Stimulated activated CD8-positive, alpha-beta memory T cell treated with anti-CD3 and anti-CD28 coated beads, Interleukin-12 subunit alpha, Interleukin-12 subunit beta, amount 100 ng/mL, for 24 hours (primary cell): ENCODE data around the gene DDX21.
A peak's percentile ranks its signal among the peaks of the same experiment; 100 is the strongest.
"Not testable (repeated sequence)": the region's sequence is repeated elsewhere in the genome, so short reads cannot be mapped to it uniquely, and the experiment has no call there.

Source experiments
- DNase-seq: peaks from one replicate; pipeline ENCODE4 v3.0.0-alpha.2; 2020; ENCODE audit errors: extremely low read depth

Gene DDX21

GRCh38 chr10:68955832-68956532, at the start of gene DDX21:
DDX21 (plus strand) TSS chr10:68956170; CDS start chr10:68956226, 56 bp downstream.
- peak; percentile 79 for DNase-seq

GRCh38 chr10:68924593-68924992, 31.4 kb upstream of the DDX21 start:
- DNase-seq = no peak

GRCh38 chr10:68925489-68925888, 30.5 kb upstream of the DDX21 start:
- DNase-seq = no peak

- not testable (repeated sequence) for DNase-seq
Measured at GRCh38 chr10:68929157-68929556, 26.8 kb upstream of the DDX21 start.

- DNase-seq = not testable (repeated sequence)
Measured at GRCh38 chr10:68929888-68930287, 26.1 kb upstream of the DDX21 start.

- not testable (repeated sequence) for DNase-seq
Measured at GRCh38 chr10:68932860-68933259, 23.1 kb upstream of the DDX21 start.

GRCh38 chr10:68934994-68935393, 21.0 kb upstream of the DDX21 start:
- DNase-seq = no peak

GRCh38 chr10:68938117-68938516, 17.9 kb upstream of the DDX21 start:
- no peak for DNase-seq

- no peak for DNase-seq
Measured at GRCh38 chr10:68938884-68939283, 17.1 kb upstream of the DDX21 start.

GRCh38 chr10:68940917-68941316, 15.1 kb upstream of the DDX21 start:
- DNase-seq = not testable (repeated sequence)

GRCh38 chr10:68950598-68950997, 5.4 kb upstream of the DDX21 start:
- DNase-seq = no peak

- DNase-seq = no peak
Measured at GRCh38 chr10:68954904-68955303, 1.1 kb upstream of the DDX21 start.

GRCh38 chr10:68955355-68955831, 577 bp upstream of the DDX21 start:
- no peak for DNase-seq

GRCh38 chr10:68957284-68957615, 1.3 kb downstream of the DDX21 start:
- no peak for DNase-seq

- DNase-seq = no peak
Measured at GRCh38 chr10:68957654-68958053, 1.7 kb downstream of the DDX21 start.

- DNase-seq = no peak
Measured at GRCh38 chr10:68959695-68960527, 3.9 kb downstream of the DDX21 start.

- DNase-seq = no peak
Measured at GRCh38 chr10:68963151-68963550, 7.2 kb downstream of the DDX21 start.

- no peak for DNase-seq
Measured at GRCh38 chr10:68973975-68974374, 18.0 kb downstream of the DDX21 start.

- not testable (repeated sequence) for DNase-seq
Measured at GRCh38 chr10:68975936-68976473, 20.0 kb downstream of the DDX21 start.

- not testable (repeated sequence) for DNase-seq
Measured at GRCh38 chr10:68979738-68980137, 23.8 kb downstream of the DDX21 start.

GRCh38 chr10:68981074-68981473, 25.1 kb downstream of the DDX21 start:
- DNase-seq = no peak

GRCh38 chr10:68982389-68982788, 26.4 kb downstream of the DDX21 start:
- DNase-seq = no peak

GRCh38 chr10:68987611-68988010, 31.6 kb downstream of the DDX21 start:
- DNase-seq = no peak
